HT1080 (cell line): ENCODE data around the gene RASSF3. TPM values are rescaled to one million over a fixed set of nuclear protein-coding genes. Genes with fewer than 3 reads are reported as not detected.
A peak's percentile ranks its signal among the peaks of the same experiment; 100 is the strongest.
"Not testable (repeated sequence)": the region's sequence is repeated elsewhere in the genome, so short reads cannot be mapped to it uniquely, and the experiment has no call there.

Source experiments
- DNase-seq: peaks from one replicate; pipeline ENCODE4 v3.0.0-alpha.2; 2015; ENCODE audit warnings: low read depth
- total RNA-seq: library from RNA; depleted of rRNA; stranded (reverse); fragments of >200 nt; shearing (Covaris generic); gene quantifications from 2 replicates; pipeline ENCODE4 v1.2.3, GENCODE V29; 2014

RASSF3 gene
- total RNA-seq, 1 experiment from 2014 or later: 19.7 TPM

- no peak for DNase-seq
These were observed 14.2 kb upstream of the RASSF3 start for GRCh38 chr12:64595863-64596793.

DNA sequence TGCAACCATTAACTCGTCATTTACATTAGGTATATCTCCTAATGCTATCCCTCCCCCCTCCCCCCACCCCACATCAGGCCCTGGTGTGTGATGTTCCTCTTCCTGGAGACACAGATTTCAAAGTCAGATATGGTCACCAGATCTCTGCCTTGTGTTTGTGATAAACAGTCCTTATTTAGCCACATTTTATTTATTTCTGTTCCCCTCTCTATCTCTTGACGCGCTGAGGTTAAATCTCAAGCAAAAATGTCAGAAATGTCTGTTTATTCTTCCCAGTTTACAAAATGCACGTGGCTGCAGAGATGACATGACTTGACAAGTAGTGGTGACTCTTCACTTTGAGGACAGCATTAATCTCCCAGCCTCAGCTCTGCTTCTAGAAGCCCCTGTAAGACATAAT, 11.5 kb upstream of the RASSF3 start:
- no peak for DNase-seq

DNA sequence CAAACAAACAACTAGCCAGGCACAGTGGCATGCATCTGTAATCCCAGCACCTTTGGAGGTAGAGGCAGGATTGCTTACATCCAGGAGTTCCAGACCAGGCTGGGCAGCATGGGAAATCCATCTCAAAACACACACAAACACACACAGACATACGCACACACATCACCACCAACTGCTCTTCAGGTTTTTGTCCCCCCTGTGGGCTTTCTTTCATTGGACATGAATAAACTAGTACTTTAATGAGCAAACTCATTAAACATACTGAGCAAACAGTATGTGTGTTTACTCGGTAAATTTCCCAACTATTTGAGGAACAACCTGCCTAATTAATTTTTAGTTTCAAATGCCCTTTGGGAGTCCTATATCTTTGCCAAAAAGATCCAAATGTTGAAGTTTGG, 10.1 kb upstream of the RASSF3 start:
- DNase-seq: no peak

GRCh38 chr12:64603183-64603841, 7.0 kb upstream of the RASSF3 start:
- no peak for DNase-seq

- peak; percentile 86 for DNase-seq
These were observed 1.3 kb upstream of the RASSF3 start for GRCh38 chr12:64608901-64609535.

- DNase-seq: no peak
These were observed 688 bp upstream of the RASSF3 start for GRCh38 chr12:64609536-64610078.

GRCh38 chr12:64610660-64611340, 505 bp downstream of the RASSF3 start:
- DNase-seq: peak; percentile 73

DNA sequence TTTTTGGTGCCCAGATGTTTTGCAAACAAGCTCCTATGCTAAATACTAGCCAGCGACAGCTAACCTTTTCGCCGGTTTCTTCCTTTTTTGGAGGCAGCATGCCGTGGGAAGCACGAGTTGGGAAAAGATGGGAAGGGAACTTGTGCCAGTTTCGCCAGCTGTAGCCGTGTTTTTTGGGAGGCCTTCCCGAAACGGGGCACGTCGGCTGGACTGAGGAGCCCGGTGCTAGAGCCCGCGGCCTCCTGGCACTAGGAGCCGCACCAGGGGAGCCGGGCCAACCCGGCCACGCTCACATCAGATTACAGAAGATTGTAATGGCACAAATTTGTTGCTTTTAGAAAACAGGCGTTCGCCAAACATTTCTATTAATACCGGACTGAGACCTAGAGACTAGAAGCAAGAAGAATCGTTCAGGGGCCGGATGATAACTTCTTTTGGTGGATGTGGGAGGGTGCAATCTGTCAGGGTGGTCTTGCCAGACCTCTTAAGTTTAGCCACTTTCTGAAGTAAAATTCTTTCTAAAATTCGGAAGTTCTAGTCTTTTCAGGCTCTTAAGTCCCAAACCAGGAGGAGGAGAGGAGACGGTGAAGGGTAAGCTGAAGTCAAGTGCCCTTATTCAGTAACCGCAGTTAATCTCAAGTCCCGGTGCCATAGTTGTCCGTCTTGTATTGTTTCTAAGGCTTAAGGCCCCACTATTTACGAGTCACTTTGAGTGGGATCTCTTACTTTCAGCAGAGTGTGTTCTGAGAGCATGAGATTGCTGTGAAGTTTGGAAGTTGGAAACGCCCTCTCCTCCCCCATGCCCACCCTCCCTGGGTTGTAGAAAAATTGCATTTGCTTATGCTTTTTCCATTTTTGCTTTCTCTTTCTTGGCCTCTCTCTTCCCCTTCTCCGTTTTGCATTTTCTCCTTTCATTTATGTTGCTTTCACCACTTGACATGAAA, 1.3 kb downstream of the RASSF3 start:
- peak; percentile 12 for DNase-seq

DNA sequence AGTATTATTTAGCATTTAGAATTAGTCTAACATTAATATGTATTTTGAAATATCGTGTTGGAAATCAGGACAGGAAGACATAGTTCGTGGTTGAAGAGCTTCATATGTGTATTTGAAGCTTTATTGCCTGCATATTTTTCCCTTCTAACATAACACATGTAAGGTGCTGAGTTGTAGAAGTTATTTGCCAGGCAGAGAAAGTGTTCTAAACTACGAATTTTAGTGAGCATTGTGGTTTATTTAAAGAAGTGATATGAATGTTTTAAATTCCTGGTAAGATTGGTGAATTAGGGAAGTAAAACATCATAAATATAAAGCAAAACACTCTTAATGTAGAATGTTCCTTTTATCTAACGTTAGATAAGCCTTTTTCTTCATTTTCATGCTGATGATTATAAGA, 2.5 kb downstream of the RASSF3 start:
- DNase-seq: no peak

- not testable (repeated sequence) for DNase-seq
These were observed 3.6 kb downstream of the RASSF3 start for GRCh38 chr12:64613775-64614398.

DNA sequence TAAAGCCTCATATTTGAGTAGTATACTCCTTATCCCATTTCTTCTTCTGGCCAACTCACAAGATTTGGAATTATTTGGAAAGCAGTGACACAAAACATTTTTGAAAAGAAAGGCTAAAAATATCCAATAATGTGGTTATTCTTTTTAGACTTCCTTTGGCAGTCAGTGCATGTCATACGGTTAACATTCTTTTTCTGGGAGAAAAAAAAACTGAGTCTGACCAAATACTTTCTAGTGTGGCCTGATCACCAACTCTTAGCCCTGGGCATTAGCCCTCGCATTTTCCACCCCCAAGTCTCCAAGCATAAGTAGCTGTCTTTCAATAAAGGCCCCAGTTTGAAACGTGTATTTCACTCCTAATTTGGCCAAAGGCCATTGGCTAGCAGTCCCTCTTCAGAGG, 5.9 kb downstream of the RASSF3 start:
- DNase-seq: no peak

- no peak for DNase-seq
These were observed 8.8 kb downstream of the RASSF3 start for GRCh38 chr12:64618953-64619590.

DNA sequence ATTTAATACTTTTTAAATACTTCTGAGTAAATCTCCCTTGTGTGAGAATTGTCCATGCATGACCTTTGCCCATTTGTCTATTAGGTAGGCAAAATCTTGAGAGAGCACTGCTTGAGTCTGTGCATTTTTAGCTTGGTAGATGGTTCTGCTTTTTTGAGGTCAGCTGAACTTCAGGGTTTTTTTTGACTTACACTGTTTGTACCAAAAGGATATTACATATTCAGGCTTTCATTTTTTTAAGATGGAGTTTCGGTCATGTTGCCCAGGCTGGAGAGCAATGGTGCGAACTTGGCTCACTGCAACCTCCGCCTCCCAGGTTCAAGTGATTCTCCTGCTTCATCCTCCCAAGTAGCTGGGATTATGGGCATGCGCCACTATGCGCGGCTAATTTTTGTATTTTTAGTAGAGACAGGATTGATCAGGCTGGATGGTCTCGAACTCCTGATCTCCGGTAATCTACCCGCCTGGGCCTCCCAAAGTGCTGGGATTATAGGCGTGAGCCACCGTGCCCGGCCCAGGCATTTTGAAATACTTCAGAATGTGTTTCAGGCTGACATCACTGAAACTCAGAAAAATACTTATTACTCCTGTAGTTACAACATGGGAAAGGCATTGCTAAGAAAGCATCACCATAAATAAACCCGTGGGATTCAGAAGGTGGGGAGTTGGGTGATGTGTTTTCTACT, 11.1 kb downstream of the RASSF3 start:
- no peak for DNase-seq

GRCh38 chr12:64624035-64624434, 13.7 kb downstream of the RASSF3 start:
- DNase-seq: no peak

DNA sequence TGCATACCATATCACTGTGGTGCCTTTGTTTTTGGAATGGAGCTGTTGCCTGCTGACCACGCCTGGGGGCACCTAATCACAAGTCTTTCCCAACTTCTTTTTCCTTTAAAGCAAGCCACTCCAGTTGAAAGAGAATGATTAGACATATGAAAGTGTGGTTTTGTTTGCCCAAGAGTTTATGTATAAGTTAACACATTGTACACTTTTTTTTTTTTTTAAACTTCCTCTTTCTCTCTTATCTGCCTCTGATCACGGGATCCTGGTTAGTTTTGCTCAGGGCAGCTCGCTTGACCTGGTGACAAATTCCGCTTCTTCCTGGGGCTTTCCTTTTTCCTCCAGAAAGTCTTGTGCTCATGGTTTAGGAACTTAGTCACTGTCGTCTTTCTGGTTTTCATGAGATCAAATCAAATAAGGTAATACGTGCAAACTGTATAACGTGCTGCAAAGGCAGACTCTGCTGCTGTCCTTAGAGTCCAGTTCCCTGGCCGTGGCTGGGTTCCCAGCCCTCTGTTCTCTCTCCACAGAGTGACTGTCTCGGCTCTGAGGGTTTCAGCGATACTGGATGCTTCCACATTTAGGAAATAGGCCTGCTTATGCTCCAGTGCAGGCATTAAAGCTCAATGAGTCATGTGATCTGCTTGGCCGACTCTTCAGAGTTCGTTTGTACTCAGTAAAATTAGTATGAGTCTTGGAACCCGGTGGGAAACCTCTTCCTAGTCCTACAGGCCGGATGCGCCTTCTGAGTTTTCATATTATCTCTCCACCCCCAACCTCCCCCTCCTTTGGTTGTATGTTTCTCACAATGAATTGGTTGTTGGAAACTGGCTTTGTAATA, 15.2 kb downstream of the RASSF3 start:
- DNase-seq: peak; percentile 91

- not testable (repeated sequence) for DNase-seq
These were observed 16.3 kb downstream of the RASSF3 start for GRCh38 chr12:64626588-64626987.

- no peak for DNase-seq
These were observed 17.5 kb downstream of the RASSF3 start for GRCh38 chr12:64627771-64628170.

DNA sequence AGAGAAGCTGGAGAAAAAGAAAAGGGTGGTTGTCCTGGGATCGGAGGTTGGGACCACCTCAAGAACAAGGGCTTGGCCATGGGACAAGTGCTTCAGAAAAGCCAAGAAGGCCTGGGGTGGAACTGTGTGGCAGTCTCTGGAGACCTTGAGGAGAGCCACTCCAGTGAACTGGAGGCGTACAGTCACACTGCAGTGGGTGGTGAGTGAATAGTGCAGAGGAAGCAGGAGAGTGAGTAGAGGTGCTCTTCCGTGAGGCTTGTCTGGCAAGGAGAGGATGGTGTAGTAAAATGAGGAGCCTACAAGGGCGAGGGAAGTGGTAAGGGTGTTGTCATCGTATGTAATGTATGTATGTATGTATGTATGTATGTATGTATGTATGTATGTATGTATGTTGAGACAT, 20.9 kb downstream of the RASSF3 start:
- DNase-seq: no peak
